Stimulated activated memory B cell treated with anti-CD40 and anti-IgM and Interleukin-4, amounts not matched to agents 10 μg/mL and 1 μg/mL and 100 μg/mL, for 72 hours (primary cell): ENCODE data around the gene NAALADL2.
"Not testable (repeated sequence)": the region's sequence is repeated elsewhere in the genome, so short reads cannot be mapped to it uniquely, and the experiment has no call there.

Experiments
- ATAC-seq: fragments of 150-1000 bp; cut with Tn5 transposase; 2 replicates; pipeline ENCODE4 v1.10.0; 2021
- H3K27ac Mint-ChIP-seq: one replicate; pipeline ENCODE4 v1.8.0; 2022; ENCODE audit warnings: mild to moderate bottlenecking, mixed read lengths
- H3K27me3 Mint-ChIP-seq: one replicate; pipeline ENCODE4 v1.8.0; 2022; ENCODE audit warnings: mixed read lengths
- H3K36me3 Mint-ChIP-seq: one replicate; pipeline ENCODE4 v1.8.0; 2022; ENCODE audit warnings: mixed read lengths
- H3K4me1 Mint-ChIP-seq: one replicate; pipeline ENCODE4 v1.8.0; 2022; ENCODE audit warnings: mixed read lengths
- H3K4me3 Mint-ChIP-seq: one replicate; pipeline ENCODE4 v1.8.0; 2022; ENCODE audit warnings: mild to moderate bottlenecking, moderate library complexity, mixed read lengths
- H3K9me3 Mint-ChIP-seq: one replicate; pipeline ENCODE4 v1.8.0; 2022; ENCODE audit warnings: mixed read lengths

NAALADL2 gene

DNA sequence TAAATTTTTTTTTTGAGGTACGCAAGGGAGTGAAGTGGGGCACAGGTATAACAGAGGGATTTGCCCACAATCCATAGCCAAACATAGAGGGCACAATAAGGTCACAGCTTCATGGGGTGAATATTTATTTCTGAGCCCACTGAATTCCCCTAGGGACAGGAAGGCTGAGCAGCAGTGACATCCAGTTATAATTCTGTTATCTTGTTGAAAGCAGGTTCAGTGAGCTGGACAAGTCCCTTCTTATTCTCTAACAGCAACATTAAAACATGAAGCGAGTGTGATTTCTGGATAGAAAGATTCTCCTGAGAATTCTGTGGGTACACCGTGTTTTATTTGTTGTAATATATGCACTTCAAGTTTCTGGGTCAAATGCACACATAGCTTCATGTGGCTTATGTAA, 538.2 kb downstream of the NAALADL2 start:
- H3K4me3 Mint-ChIP-seq, result no peak overlapping the region
- H3K36me3 Mint-ChIP-seq, result no peaks in the 10 kb centered on the region
- H3K27me3 Mint-ChIP-seq, result no peaks in the 10 kb centered on the region
- no peak overlapping the region for H3K27ac Mint-ChIP-seq
- H3K4me1 Mint-ChIP-seq, result no peaks in the 10 kb centered on the region
- ATAC-seq, result no peak
- peaks cover 4% of the 10 kb centered on the region for H3K9me3 Mint-ChIP-seq

DNA sequence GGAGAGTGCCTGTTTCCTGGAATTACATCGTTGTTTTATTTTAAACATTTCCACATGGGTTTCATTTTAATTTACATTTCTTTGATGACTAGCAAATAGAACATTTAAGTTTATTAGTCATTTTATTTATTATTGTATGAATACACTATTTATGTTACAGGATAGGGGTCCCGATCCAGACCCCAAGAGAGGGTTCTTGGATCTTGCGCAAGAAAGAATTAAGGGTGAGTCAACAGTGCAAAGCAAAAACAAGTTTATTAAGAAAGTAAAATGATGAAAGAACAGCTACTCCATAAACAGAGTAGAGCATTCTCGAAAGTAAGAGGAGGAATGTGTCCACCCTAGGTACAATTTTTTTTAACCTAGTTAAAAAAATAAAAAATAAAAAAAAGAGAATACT, 539.5 kb downstream of the NAALADL2 start:
- H3K27ac Mint-ChIP-seq, result no peak overlapping the region
- H3K4me1 Mint-ChIP-seq, result no peaks in the 10 kb centered on the region
- peaks cover 3% of the 10 kb centered on the region for H3K9me3 Mint-ChIP-seq
- H3K27me3 Mint-ChIP-seq, result no peaks in the 10 kb centered on the region
- H3K4me3 Mint-ChIP-seq, result no peak overlapping the region
- ATAC-seq, result no peak
- no peaks in the 10 kb centered on the region for H3K36me3 Mint-ChIP-seq

DNA sequence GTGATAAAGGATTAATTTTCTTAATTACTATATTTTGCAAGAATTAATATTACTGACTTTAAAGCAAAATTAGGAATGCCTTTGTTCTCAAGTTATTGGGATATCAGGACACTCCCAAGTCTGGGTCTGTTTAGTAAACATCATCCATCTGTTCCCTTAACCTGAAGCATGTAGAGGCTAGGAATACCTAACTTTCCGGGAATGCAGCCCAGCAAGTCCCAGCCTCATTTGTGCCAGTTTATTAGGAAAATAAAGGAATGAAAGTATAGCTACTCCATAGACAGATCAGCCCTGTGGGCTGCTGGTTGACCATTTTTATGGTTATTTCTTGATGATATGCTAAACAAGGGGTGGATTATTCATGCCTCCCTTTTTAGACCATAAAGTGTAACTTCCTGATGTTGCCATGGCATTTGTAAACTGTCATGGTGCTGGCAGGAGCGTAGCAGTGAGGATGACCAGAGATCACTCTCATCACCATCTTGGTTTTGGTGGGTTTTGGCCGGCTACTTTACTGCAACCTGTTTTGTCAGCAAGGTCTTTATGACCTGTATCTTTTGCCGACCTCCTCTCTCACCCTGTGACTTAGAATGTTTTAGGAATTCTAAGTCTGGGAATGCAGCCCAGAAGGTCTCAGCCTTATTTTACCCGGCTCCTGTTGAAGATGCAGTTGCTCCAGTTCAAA, 540.2 kb downstream of the NAALADL2 start:
- Mint-ChIP-seq H3K4me1 (no peaks in the 10 kb centered on the region), H3K27me3 (no peaks in the 10 kb centered on the region), H3K9me3 (peaks cover 3% of the 10 kb centered on the region), H3K36me3 (no peaks in the 10 kb centered on the region), H3K27ac (no peak overlapping the region), H3K4me3 (no peak overlapping the region)
- no peak for ATAC-seq

DNA sequence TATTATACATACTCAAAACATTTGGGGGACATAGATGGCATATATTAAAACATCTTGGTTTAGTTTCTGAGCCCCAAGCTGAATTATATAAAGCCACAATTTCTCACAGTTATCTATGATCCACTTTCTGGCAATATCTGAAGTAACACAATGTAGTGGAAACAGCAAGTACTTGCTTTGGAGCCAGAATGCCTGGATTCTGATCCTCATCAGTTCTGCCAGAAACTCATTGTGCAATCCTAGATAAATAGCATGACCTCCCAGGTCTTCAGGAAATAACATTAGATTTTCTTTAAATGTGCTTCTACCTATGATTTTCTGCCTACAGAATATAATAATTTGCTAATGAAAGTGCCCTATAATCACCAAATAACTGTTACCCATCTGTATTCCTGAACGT, 544.9 kb downstream of the NAALADL2 start:
- Mint-ChIP-seq H3K36me3 (no peaks in the 10 kb centered on the region), H3K9me3 (no peaks in the 10 kb centered on the region), H3K27ac (no peak overlapping the region), H3K4me1 (no peaks in the 10 kb centered on the region), H3K4me3 (no peak overlapping the region), H3K27me3 (no peaks in the 10 kb centered on the region)
- ATAC-seq, result no peak

DNA sequence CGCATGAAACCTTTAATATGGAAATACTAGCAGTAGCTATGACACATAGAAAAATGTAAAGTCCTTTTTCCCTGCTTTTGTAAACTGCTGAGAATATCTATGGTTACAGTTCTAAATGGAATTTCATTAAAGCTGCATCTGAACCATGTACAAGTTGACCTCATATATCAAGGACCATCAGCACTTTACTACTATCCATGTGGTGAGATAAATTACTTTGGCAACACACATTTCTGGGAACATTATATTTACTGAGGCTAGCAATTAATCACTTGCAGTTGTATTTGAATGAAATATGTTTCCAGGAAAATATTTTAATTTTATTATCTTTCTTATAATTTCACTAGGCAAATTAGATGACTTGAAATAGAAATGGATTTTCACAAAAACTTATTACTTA, 545.5 kb downstream of the NAALADL2 start:
- Mint-ChIP-seq H3K36me3 (no peaks in the 10 kb centered on the region), H3K4me1 (no peaks in the 10 kb centered on the region), H3K27me3 (no peaks in the 10 kb centered on the region), H3K9me3 (no peaks in the 10 kb centered on the region), H3K4me3 (no peak overlapping the region), H3K27ac (no peak overlapping the region)
- no peak for ATAC-seq

DNA sequence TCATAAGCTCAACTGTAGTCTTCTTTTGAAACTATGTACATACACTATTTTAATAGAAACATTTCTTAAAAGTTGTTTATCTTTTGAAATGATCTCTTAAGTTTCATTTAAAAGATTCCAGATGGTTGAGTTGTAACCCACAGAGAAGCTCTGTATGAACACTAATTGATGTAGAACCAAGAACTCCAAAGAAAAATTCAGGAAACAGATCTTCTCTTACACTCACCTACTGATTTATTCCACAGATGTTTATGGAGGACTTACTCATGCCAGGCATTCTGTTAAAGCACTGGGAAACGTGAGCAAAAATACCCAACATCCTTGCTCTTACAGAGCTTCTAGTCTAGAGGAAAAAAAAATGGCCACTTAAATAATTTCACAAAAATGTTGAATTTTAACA, 551.1 kb downstream of the NAALADL2 start:
- ATAC-seq, result no peak
- no peaks in the 10 kb centered on the region for H3K36me3 Mint-ChIP-seq
- no peaks in the 10 kb centered on the region for H3K27me3 Mint-ChIP-seq
- H3K4me1 Mint-ChIP-seq, result no peaks in the 10 kb centered on the region
- no peak overlapping the region for H3K27ac Mint-ChIP-seq
- no peak overlapping the region for H3K4me3 Mint-ChIP-seq
- peaks cover 5% of the 10 kb centered on the region for H3K9me3 Mint-ChIP-seq

DNA sequence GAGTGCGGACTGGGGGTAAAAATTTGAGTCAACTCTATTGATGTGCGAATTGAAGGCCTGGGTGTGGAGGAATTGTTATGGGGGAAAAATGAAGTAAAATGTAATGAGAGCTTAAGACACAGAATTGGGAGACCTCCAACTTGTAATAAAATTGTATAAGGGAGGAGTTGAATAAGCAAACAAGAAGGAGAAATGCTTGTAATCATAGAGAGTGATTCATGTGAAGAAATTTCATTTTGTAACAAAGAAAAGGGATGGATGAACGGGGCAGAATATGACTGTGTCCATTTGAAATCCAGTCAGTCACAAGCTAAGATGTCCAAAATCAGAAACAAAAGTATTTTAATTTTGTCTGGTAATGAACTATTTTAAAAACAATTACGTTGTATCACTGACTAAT, 552.3 kb downstream of the NAALADL2 start:
- ATAC-seq, result no peak
- no peaks in the 10 kb centered on the region for H3K27me3 Mint-ChIP-seq
- H3K27ac Mint-ChIP-seq, result no peak overlapping the region
- H3K36me3 Mint-ChIP-seq, result no peaks in the 10 kb centered on the region
- no peaks in the 10 kb centered on the region for H3K4me1 Mint-ChIP-seq
- H3K4me3 Mint-ChIP-seq, result no peak overlapping the region
- H3K9me3 Mint-ChIP-seq, result peaks cover 5% of the 10 kb centered on the region

DNA sequence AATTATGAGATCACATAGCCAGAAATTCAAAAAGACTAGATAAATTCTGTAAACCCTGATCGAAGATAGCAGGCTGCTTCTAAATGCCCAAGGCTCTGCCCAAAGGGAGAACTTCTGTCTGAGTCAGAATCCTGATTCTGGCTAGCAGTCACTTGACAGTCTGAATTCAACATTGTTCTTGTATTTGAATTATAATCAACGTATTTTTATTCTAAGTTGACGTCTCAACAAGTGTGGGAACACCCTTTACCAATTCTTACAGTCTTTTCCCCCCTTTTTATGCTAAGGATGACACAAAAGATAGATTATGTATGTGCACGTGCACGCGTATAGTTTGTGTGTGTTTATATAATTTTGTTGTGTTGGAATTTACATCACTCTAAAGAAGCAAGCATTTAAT, 552.8 kb downstream of the NAALADL2 start:
- Mint-ChIP-seq H3K4me3 (no peak overlapping the region), H3K4me1 (no peaks in the 10 kb centered on the region), H3K27me3 (no peaks in the 10 kb centered on the region), H3K9me3 (peaks cover 5% of the 10 kb centered on the region), H3K36me3 (no peaks in the 10 kb centered on the region), H3K27ac (no peak overlapping the region)
- no peak for ATAC-seq

DNA sequence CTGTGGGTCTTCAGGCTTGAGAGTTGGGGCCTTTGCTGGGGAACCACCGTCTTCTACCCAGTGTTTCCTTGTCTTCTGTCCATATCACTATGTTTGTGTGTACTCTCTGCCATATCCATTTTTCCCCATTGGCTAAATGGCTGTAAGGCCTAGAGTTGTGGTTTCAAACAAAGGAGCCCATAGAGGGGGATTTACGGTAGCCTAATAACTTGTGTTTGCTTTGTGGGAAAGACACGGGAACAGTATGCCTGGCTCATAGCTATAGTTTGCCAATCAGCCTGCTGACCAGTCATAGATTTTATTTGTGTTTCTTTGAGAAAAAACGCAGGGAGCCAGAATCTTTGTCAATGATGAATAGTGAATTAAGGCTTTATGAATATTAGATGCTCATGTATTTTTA, 554.8 kb downstream of the NAALADL2 start:
- Mint-ChIP-seq H3K27me3 (no peaks in the 10 kb centered on the region), H3K4me1 (no peaks in the 10 kb centered on the region), H3K27ac (no peak overlapping the region), H3K4me3 (no peak overlapping the region), H3K36me3 (no peaks in the 10 kb centered on the region), H3K9me3 (peaks cover 5% of the 10 kb centered on the region)
- ATAC-seq, result no peak

DNA sequence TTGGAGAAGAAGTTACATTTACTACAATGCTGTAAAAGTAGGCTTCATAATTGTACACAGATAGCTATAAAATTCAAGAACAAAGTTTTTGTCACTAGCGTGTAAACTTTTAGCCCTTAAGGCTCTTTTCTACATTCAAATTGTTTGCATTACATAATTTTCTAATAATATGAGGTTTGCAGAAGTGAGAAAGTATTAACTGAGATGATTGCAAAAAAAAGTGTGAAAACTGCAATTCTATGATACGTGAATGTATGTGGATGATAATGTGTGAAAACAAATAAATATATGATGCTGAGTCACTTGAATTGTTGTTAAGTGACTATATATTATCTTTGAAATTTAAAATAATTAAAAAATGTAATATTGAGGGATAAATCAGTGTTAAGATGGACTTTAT, 557.5 kb downstream of the NAALADL2 start:
- ATAC-seq, result no peak
- no peaks in the 10 kb centered on the region for H3K27me3 Mint-ChIP-seq
- no peak overlapping the region for H3K4me3 Mint-ChIP-seq
- H3K36me3 Mint-ChIP-seq, result no peaks in the 10 kb centered on the region
- no peak overlapping the region for H3K27ac Mint-ChIP-seq
- no peaks in the 10 kb centered on the region for H3K4me1 Mint-ChIP-seq
- no peaks in the 10 kb centered on the region for H3K9me3 Mint-ChIP-seq

DNA sequence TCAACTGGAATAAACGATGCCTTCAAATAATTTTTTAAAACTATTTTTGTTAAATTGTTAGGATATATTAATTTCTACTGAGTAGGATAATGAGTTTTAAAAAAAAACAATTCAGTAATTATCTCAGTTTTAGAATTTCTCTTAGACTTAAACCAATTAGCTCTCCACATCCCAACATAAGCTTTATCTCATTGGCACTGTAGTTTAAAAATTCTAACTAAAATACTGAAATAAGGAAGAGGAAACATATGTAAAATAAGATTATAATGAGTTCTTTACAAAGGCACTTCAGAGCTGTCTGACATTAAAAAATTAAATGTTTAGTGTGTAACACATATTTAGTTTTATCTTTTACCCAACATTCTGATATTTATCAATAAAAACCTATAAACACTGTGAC, 558.3 kb downstream of the NAALADL2 start:
- H3K36me3 Mint-ChIP-seq, result no peaks in the 10 kb centered on the region
- H3K9me3 Mint-ChIP-seq, result no peaks in the 10 kb centered on the region
- no peak for ATAC-seq
- no peaks in the 10 kb centered on the region for H3K27me3 Mint-ChIP-seq
- H3K4me3 Mint-ChIP-seq, result no peak overlapping the region
- H3K4me1 Mint-ChIP-seq, result no peaks in the 10 kb centered on the region
- no peak overlapping the region for H3K27ac Mint-ChIP-seq

DNA sequence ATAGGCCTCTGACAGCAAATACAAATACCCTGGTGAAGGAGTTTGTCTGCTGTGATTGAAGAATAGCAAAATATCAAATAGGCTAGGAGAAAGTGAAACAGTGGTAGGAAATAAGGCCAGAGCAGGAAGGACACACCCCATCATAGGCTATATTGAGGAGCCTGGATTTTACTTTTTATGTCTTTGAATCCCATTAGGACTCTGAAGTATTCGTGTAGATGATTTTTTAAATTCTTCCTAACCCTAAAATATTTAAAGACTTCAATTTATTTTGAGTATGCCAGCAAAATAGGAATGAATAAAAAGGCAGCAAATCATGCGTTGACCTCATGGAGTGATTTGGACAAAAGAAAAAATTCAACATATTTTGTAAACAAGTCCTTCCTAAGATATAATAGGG, 562.8 kb downstream of the NAALADL2 start:
- H3K9me3 Mint-ChIP-seq, result no peaks in the 10 kb centered on the region
- no peak overlapping the region for H3K4me3 Mint-ChIP-seq
- no peaks in the 10 kb centered on the region for H3K36me3 Mint-ChIP-seq
- ATAC-seq, result no peak
- H3K27me3 Mint-ChIP-seq, result no peaks in the 10 kb centered on the region
- H3K27ac Mint-ChIP-seq, result no peak overlapping the region
- H3K4me1 Mint-ChIP-seq, result no peaks in the 10 kb centered on the region

DNA sequence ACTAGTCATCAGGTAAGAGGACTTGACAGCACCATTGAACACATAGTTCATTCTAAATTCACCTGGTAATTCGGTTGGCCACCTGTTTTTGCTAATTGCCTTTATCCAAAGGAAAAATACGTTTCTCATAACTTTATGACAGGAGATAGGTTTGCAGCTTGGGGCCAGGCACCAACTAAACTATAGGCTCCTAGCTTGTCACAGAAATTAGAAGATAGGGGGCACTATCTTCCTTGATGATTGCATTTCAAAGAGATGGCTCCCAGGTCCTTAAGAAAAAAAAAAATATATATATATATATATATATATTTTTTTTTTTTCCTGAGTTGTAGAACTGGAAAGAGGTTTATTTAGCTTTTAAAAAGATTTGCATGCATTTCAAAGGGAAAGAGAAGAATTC, 563.6 kb downstream of the NAALADL2 start:
- Mint-ChIP-seq H3K36me3 (no peaks in the 10 kb centered on the region), H3K27me3 (no peaks in the 10 kb centered on the region), H3K27ac (no peak overlapping the region)

DNA sequence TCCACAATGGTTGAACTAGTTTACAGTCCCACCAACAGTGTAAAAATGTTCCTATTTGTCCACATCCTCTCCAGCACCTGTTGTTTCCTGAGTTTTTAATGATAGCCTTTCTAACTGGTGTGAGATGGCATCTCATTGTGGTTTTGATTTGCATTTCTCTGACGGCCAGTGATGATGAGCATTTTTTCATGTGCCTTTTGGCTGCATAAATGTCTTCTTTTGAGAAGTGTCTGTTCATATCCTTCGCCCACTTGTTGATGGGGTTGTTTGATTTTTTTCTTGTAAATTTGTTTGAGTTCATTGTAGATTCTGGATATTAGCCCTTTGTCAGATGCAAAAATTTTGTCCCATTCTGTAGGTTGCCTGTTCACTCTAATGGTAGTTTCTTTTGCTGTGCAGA, 564.7 kb downstream of the NAALADL2 start:
- H3K27me3 Mint-ChIP-seq, result not testable (repeated sequence)

More for the DNA sequence above, 563.6 kb downstream of the NAALADL2 start:
- H3K4me3 Mint-ChIP-seq, result no peak overlapping the region
- no peaks in the 10 kb centered on the region for H3K9me3 Mint-ChIP-seq
- H3K4me1 Mint-ChIP-seq, result no peaks in the 10 kb centered on the region
- no peak for ATAC-seq

DNA sequence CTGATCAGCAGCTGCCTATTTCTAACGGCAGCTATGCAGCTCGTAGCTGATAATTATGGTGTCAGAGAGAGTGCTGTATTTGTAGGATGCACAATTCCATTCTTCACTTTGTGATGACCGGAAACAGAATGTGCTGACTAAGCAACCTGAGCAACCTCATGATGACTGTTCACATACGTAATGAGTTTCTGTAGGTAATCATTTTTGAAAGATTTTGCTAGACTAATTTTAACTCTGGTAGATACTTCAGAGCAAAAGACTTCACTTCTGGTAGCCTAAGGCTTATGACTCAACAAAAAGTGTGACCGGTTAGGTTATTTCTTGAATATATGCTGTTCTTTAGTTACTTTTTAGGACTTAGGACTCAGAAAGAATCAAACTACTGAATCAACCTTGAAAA, 567.7 kb downstream of the NAALADL2 start:
- Mint-ChIP-seq H3K27me3 (no peaks in the 10 kb centered on the region), H3K4me3 (no peak overlapping the region), H3K36me3 (no peaks in the 10 kb centered on the region), H3K27ac (no peak overlapping the region), H3K9me3 (no peaks in the 10 kb centered on the region), H3K4me1 (no peaks in the 10 kb centered on the region)
- ATAC-seq, result no peak

More for the DNA sequence above, 564.7 kb downstream of the NAALADL2 start:
- H3K27ac Mint-ChIP-seq, H3K4me3 Mint-ChIP-seq, H3K4me1 Mint-ChIP-seq, ATAC-seq, H3K36me3 Mint-ChIP-seq, H3K9me3 Mint-ChIP-seq: not testable (repeated sequence)

DNA sequence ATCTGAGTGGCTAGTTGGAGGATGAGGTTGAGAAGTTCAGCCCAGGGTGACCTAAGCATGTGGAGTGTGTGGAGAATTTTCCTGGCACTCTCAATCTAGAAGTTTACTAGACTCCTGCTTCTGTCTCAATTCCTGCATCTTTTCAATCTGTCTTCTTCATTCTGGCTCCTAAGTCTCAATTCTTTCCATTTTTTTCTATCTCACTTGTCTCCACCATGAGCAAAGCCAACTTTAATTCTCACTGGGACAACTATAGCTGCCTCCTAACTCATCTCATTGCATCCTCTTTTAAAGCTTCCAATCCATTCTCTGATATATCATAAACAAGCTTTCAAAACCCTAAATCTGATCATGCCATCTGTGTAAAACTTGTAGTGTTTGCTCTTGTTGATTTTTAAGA, 569.3 kb downstream of the NAALADL2 start:
- no peak overlapping the region for H3K4me3 Mint-ChIP-seq
- no peak overlapping the region for H3K27ac Mint-ChIP-seq
- no peaks in the 10 kb centered on the region for H3K27me3 Mint-ChIP-seq
- H3K9me3 Mint-ChIP-seq, result no peaks in the 10 kb centered on the region
- no peaks in the 10 kb centered on the region for H3K4me1 Mint-ChIP-seq
- H3K36me3 Mint-ChIP-seq, result no peaks in the 10 kb centered on the region
- ATAC-seq, result no peak
